DOHH2 (cell line): ENCODE data around the gene FAM240B.

Experiments used
- CTCF ChIP-seq: fragments of 200-600 bp; sonication (generic); IDR thresholded peaks from one replicate; pipeline ENCODE4 v1.5.1; 2014; ENCODE audit warnings: antibody characterized with exemption, mild to moderate bottlenecking, low read depth, low read length; ENCODE audit not compliant: poor library complexity, severe bottlenecking
- EZH2phosphoT487 ChIP-seq: fragments of 200-600 bp; sonication (generic); IDR thresholded peaks from 2 replicates; pipeline ENCODE4 v1.6.1; 2017; ENCODE audit warnings: borderline replicate concordance, mild to moderate bottlenecking, antibody characterized with exemption, low read length, moderate library complexity, mixed read lengths

- TF ChIP-seq CTCF (no peak), EZH2phosphoT487 (no peak)
Measured at GRCh38 chr9:38732885-38733284, 13.0 kb upstream of the FAM240B start.
